HepG2 (cell line): ENCODE measurements around the gene ABL2. TPM values are rescaled to one million over a fixed set of nuclear protein-coding genes. Genes with fewer than 3 reads are reported as not detected.

Source experiments
- BCL6 ChIP-seq: IDR thresholded peaks from 2 replicates; pipeline ENCODE4 v1.6.1; 2016; ENCODE audit warnings: missing genetic modification reagents, missing compliant biosample characterization
- CTCF ChIP-seq: sonication (generic); formaldehyde crosslinking; IDR thresholded peaks from 2 replicates; pipeline ENCODE4 v1.5.0; 2020; ENCODE audit warnings: mild to moderate bottlenecking, missing genetic modification reagents, moderate library complexity
- FOXP4 ChIP-seq: sonication (generic); formaldehyde crosslinking; IDR thresholded peaks from 2 replicates; pipeline ENCODE4 v1.4.0; 2020; ENCODE audit warnings: missing genetic modification reagents
- HMG20B ChIP-seq: conservative IDR thresholded peaks from 2 replicates; pipeline ENCODE4 v1.6.1; 2016; ENCODE audit warnings: missing genetic modification reagents, missing compliant biosample characterization
- KDM5B ChIP-seq: sonication (generic); formaldehyde crosslinking; IDR thresholded peaks from 2 replicates; pipeline ENCODE4 v1.4.0; 2020; ENCODE audit warnings: missing genetic modification reagents, mild to moderate bottlenecking, borderline replicate concordance
- MBNL3 ChIP-seq: fragments of 250-450 bp; sonication (Bioruptor Pico); conservative IDR thresholded peaks from 2 replicates; pipeline ENCODE4 v1.8.0; 2022; ENCODE audit warnings: mild to moderate bottlenecking, inconsistent platforms
- RAD21 ChIP-seq: fragments of 450-650 bp; formaldehyde crosslinking; IDR thresholded peaks from 2 replicates; pipeline ENCODE4 v1.5.0; 2020; ENCODE audit warnings: mild to moderate bottlenecking
- RFXANK ChIP-seq: IDR thresholded peaks from 2 replicates; pipeline ENCODE4 v1.6.1; 2016
- SALL2 ChIP-seq: sonication (generic); formaldehyde crosslinking; IDR thresholded peaks from 2 replicates; pipeline ENCODE4 v1.8.1; 2023; ENCODE audit warnings: mild to moderate bottlenecking, missing genetic modification reagents, inconsistent platforms
- STAG1 ChIP-seq: sonication (generic); formaldehyde crosslinking; IDR thresholded peaks from 2 replicates; pipeline ENCODE4 v1.4.0; 2020; ENCODE audit warnings: missing genetic modification reagents
- TEAD3 ChIP-seq: optimal IDR thresholded peaks from 2 replicates; pipeline ENCODE3; 2016; ENCODE audit warnings: borderline replicate concordance
- THAP11 ChIP-seq: IDR thresholded peaks from 2 replicates; pipeline ENCODE4 v1.6.1; 2016; ENCODE audit warnings: missing biosample characterization, missing genetic modification reagents
- ZNF33A ChIP-seq: sonication (generic); formaldehyde crosslinking; IDR thresholded peaks from 2 replicates; pipeline ENCODE4 v1.5.1; 2020; ENCODE audit warnings: missing genetic modification reagents, mild to moderate bottlenecking, moderate library complexity, borderline replicate concordance
- ZNF414 ChIP-seq: sonication (generic); formaldehyde crosslinking; IDR thresholded peaks from 2 replicates; pipeline ENCODE4 v1.5.0; 2020; ENCODE audit warnings: missing genetic modification reagents
- ZNF441 ChIP-seq: sonication (generic); formaldehyde crosslinking; IDR thresholded peaks from 2 replicates; pipeline ENCODE4 v1.7.0; 2021; ENCODE audit warnings: missing genetic modification reagents, borderline replicate concordance
- ZNF570 ChIP-seq: sonication (generic); formaldehyde crosslinking; IDR thresholded peaks from 2 replicates; pipeline ENCODE4 v1.4.0; 2020; ENCODE audit warnings: mild to moderate bottlenecking, missing genetic modification reagents, borderline replicate concordance
- ZNF790 ChIP-seq: sonication (generic); formaldehyde crosslinking; IDR thresholded peaks from 2 replicates; pipeline ENCODE4 v1.8.0; 2022; ENCODE audit warnings: missing genetic modification reagents, mild to moderate bottlenecking, borderline replicate concordance
- polyA plus RNA-seq, 8 experiments: library from polyadenylated mRNA; depleted of rRNA in 3 of 8; stranded (reverse) in 7 of 8; unstranded in 1 of 8; fragments of >200 nt; fragmentation: Illumina TruSeq in 4 of 8; extraction: Trizol in 4 of 8; gene quantifications; 2 replicates each; pipeline versions ENCODE4 v1.2.1 to v1.2.3, GENCODE V29; 2011 to 2016; ENCODE audit warnings: low read depth in 4 of 8, missing spikeins in 1 of 8, mixed read lengths in 1 of 8; ENCODE audit not compliant: insufficient read depth in 1 of 8
- total RNA-seq, 5 experiments: library from RNA; depleted of rRNA; stranded (reverse); fragments of >200 nt; fragmentation: Illumina TruSeq; extraction: Trizol; gene quantifications; 2 replicates each; pipeline ENCODE4 v1.2.3, GENCODE V29; 2016; ENCODE audit warnings: low read depth in 1 of 5
- TF ChIP-seq, protein P1 (sequence below): sonication (generic); formaldehyde crosslinking; IDR thresholded peaks from 2 replicates; pipeline ENCODE4 v1.4.0; 2020; ENCODE audit warnings: mild to moderate bottlenecking, missing genetic modification reagents

Gene ABL2
- total and polyA plus RNA-seq, 2 of the 13 experiments (the other 11 are each of a cell fraction or from before 2014, with no cell fraction given): 5.8 to 6.0 TPM

GRCh38 chr1:179251675-179252074 lies 22.2 kb upstream of the ABL2 start (continued):
- TF ChIP-seq SALL2 (no peak), KDM5B (no peak), STAG1 (peak; percentile 85), ZNF790 (no peak), FOXP4 (CRISPR knock-in tag) (no peak), ZNF33A (CRISPR knock-in tag) (no peak), ZNF441 (CRISPR knock-in tag) (no peak), MBNL3 (no peak), ZNF570 (CRISPR knock-in tag) (no peak), CTCF (CRISPR knock-in tag) (peak; percentile 72), TEAD3 (CRISPR knock-in tag) (peak; percentile 14), HMG20B (CRISPR knock-in tag) (no peak), BCL6 (CRISPR knock-in tag) (peak; percentile 82), ZNF414 (CRISPR knock-in tag) (no peak), RAD21 (peak; percentile 65), RFXANK (CRISPR knock-in tag) (no peak), THAP11 (no peak)
- TF ChIP-seq, protein P1, sequence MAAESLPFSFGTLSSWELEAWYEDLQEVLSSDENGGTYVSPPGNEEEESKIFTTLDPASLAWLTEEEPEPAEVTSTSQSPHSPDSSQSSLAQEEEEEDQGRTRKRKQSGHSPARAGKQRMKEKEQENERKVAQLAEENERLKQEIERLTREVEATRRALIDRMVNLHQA (CRISPR knock-in tag): no peak
